ENCODE data around the gene HMCES. TPM values are rescaled to one million over a fixed set of nuclear protein-coding genes. Genes with fewer than 3 reads are reported as not detected.
"Not testable (repeated sequence)": the region's sequence is repeated elsewhere in the genome, so short reads cannot be mapped to it uniquely, and the experiment has no call there.

Gene HMCES
- total RNA-seq, 4 donors from 2014 or later: 11.3 to 32.6 (median 23.9) TPM

- DNase-seq: no peak
- intact Hi-C loops (cut with DNase I; ENCODE audit: low total_unique reads): no loop called here
- 97 to 100% methylated on average over 3 to 6 of the region's 6 CpGs for WGBS, 2 donors (ENCODE audit: low coverage in 1 of 2)
- peaks cover 0 to 86% (median 50%) of the 10 kb centered on the region in 4 donors for H3K36me3 ChIP-seq
- no peaks in the 10 kb centered on the region for H3K9me3 ChIP-seq
- H3K27me3 ChIP-seq: no peaks in the 10 kb centered on the region
- TF ChIP-seq CTCF (IDR thresholded peaks at IDR 0.05): no peak
- TF ChIP-seq POLR2AphosphoS5 (IDR thresholded peaks at IDR 0.05): no peak
- no peak for TF ChIP-seq POLR2A (IDR thresholded peaks at IDR 0.05)
- TF ChIP-seq EP300 (IDR thresholded peaks at IDR 0.05; ENCODE audit: low read depth): no peak
- in situ Hi-C loops (cut with MboI; ENCODE audit: low pct_ligation_motif_present in 1 of 4, low pct_unique_long_range_greater_than_20kb in 1 of 4, low sequenced_read_pairs in 3 of 4): no loop called here
- H3K4me1 ChIP-seq: peaks cover 0 to 7% (median 2%) of the 10 kb centered on the region in 4 donors
- H3K27ac ChIP-seq: no peak overlapping the region
- H3K4me3 ChIP-seq: no peak overlapping the region
These were observed 15.3 kb upstream of the HMCES start for GRCh38 chr3:129263161-129263910.

GRCh38 chr3:129264994-129265393 lies 13.7 kb upstream of the HMCES start:
- DNase-seq; H3K4me1 ChIP-seq; H3K4me3 ChIP-seq; H3K27ac ChIP-seq; H3K9me3 ChIP-seq; in situ Hi-C loops (cut with MboI; ENCODE audit: low pct_ligation_motif_present in 1 of 4, low pct_unique_long_range_greater_than_20kb in 1 of 4, low sequenced_read_pairs in 3 of 4); H3K27me3 ChIP-seq: not testable (repeated sequence)
- H3K36me3 ChIP-seq: peaks cover 0 to 93% (median 56%) of the 10 kb centered on the region in 4 donors
- 96% methylated on average over 6 of the region's 6 CpGs; no CpG with 5 or more reads in 1 of the 2 donors for WGBS, 2 donors (ENCODE audit: low coverage in 1 of 2)
- intact Hi-C loops (cut with DNase I; ENCODE audit: low total_unique reads): loop anchor here (5.0 kb wide), 1 partner anchor 643 kb away; no protein-coding TSS in a partner anchor

- Histone ChIP-seq H3K27ac (no peak overlapping the region), H3K4me3 (no peak overlapping the region), H3K36me3 (peaks cover 0 to 92% (median 55%) of the 10 kb centered on the region in 4 donors), H3K9me3 (no peaks in the 10 kb centered on the region), H3K27me3 (no peaks in the 10 kb centered on the region), H3K4me1 (no peaks in the 10 kb centered on the region)
- 93 to 96% methylated on average over 3 to 4 of the region's 4 CpGs for WGBS, 2 donors (ENCODE audit: low coverage in 1 of 2)
- in situ Hi-C loops (cut with MboI; ENCODE audit: low pct_ligation_motif_present in 1 of 4, low pct_unique_long_range_greater_than_20kb in 1 of 4, low sequenced_read_pairs in 3 of 4) (no loop called here), intact Hi-C loops (cut with DNase I; ENCODE audit: low total_unique reads) (loop anchor here (5.0 kb wide), 1 partner anchor 644 kb away; no protein-coding TSS in a partner anchor)
- DNase-seq: no peak
- TF ChIP-seq EP300 (IDR thresholded peaks at IDR 0.05; ENCODE audit: low read depth): no peak
- TF ChIP-seq CTCF (IDR thresholded peaks at IDR 0.05): no peak
- TF ChIP-seq POLR2A (IDR thresholded peaks at IDR 0.05): no peak
- TF ChIP-seq POLR2AphosphoS5 (IDR thresholded peaks at IDR 0.05): no peak
These were observed 12.0 kb upstream of the HMCES start for GRCh38 chr3:129266651-129267050.

GRCh38 chr3:129268396-129268795 lies 10.3 kb upstream of the HMCES start:
- Histone ChIP-seq H3K4me1 (no peaks in the 10 kb centered on the region), H3K36me3 (peaks cover 0 to 93% (median 56%) of the 10 kb centered on the region in 4 donors), H3K9me3 (no peaks in the 10 kb centered on the region), H3K27me3 (no peaks in the 10 kb centered on the region), H3K4me3 (no peak overlapping the region), H3K27ac (no peak overlapping the region)
- in situ Hi-C loops (cut with MboI; ENCODE audit: low pct_ligation_motif_present in 1 of 4, low pct_unique_long_range_greater_than_20kb in 1 of 4, low sequenced_read_pairs in 3 of 4): no loop called here
- TF ChIP-seq POLR2A (IDR thresholded peaks at IDR 0.05) (no peak), POLR2AphosphoS5 (IDR thresholded peaks at IDR 0.05) (no peak), EP300 (IDR thresholded peaks at IDR 0.05; ENCODE audit: low read depth) (no peak), CTCF (IDR thresholded peaks at IDR 0.05) (no peak)
- intact Hi-C loops (cut with DNase I; ENCODE audit: low total_unique reads): loop anchor here (5.0 kb wide), 1 partner anchor 646 kb away; no protein-coding TSS in a partner anchor
- DNase-seq: no peak
- 99% methylated on average over 4 of the region's 4 CpGs; no CpG with 5 or more reads in 1 of the 2 donors for WGBS, 2 donors (ENCODE audit: low coverage in 1 of 2)
